ENCODE results near the gene PLET1.

The PLET1 gene

GRCh38 chr11:112280268-112281126, 19.8 kb upstream of the PLET1 start:
- peak; percentile 82 for DNase-seq

DNA sequence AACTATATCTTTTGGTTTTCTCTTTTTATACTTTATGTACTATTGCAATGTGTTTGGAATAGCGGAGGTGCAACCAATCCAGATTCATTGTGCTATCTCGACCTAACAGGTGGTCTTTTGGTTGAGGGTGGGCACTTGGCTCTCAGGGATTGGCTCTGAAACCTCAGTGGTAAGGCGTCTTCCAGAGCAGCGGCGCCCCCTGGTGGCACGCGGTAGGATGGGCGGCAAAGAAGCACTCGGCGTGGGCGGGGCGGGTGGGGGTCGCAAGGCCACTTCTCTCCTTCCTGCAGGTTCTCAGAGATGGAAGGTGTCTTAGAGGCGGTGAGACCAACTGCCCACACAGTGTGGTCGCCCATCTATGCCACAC, 19.2 kb upstream of the PLET1 start:
- peak; percentile 56 for DNase-seq

GRCh38 chr11:112278803-112279202, 18.1 kb upstream of the PLET1 start:
- no peak for DNase-seq

DNA sequence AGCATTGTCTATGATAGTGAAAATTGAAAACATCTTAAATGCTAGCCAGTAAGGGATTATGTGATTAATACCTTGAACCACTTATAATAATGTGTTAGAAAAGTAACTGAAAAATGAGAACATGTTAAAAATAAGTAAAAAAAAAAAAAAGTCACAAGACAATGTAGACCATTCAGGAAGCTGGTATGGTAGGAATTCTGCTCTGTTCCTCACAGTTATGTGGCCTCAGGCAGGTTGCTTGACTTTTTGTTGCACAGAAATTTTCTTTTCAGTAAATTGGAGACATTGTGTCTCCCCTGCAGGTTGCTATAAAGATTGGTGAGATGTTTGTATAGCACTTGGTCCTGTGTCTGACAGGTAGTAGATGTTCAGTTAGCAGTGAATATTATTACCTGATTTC, 17.3 kb upstream of the PLET1 start:
- no peak for DNase-seq

DNA sequence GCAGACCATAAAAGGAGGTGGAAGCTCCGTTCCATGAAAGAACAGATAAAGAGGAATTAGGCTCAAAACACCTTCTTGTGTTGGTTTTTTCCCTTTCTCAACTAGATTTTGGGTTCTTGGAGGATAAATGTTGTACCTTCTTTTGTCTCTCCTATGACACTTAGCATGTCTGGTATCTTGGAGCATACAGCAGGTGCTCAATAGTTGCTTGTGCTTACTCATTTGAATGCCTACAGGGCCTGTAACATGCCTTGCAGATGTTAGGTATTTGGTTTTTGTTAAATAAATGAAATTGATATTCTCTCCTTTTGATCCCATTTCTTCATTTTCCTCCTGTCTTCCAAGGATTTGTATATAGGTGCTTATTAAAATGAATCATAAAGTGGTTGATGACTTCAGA, 16.4 kb upstream of the PLET1 start:
- DNase-seq, result no peak

- no peak for DNase-seq
These were observed 13.5 kb upstream of the PLET1 start for GRCh38 chr11:112274007-112274783.

GRCh38 chr11:112273066-112273465, 12.4 kb upstream of the PLET1 start:
- no peak for DNase-seq

DNA sequence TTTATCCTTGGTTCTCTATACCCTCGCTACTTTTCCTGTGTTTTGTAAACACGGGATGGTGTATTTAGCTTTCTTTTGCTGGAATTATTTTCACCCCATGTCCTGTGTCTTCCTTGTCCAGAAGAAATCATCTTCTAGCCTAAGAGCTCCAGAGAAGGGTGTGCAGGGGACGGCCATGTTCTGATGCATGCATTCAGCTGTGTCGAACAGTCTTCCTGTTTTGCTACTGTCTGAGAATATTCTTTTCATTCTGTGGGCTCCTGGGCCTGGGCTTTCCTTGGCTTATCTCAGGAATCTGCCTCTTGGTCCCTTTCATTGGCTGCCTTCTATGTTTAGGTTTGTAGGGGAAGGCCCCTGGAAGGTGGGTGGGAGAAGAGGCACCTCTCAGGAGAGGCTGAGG, 10.6 kb upstream of the PLET1 start:
- DNase-seq, result no peak

DNA sequence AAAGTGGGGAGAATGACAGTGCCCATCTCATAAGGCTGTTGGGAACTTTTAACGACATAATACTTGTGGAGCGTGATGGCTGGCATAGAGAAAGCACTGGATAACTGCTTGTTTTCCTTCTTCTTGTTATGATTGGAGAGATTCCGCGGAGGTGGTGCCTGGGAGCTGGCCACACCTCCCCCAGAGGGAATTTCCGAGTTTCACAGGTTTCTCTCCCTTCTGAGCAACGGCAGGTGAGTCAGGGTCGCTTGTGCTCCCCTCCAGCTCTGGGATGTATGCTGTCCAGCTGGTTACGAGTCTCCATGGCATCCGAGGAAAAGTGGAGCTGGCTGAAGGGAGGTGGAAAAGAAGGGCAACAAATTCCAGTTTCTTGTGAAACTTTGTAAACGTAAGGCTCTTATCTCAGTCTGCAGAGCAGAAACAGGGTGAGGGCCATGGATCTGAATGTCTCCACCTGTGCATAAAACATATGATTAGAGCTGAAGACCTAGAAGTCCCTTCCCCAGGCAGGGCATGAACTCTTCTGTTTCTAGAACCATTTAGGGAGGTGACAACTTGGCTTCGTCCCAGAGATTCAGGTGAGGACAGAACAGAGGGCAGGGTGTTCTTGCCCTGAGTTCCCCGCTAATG, 10.0 kb upstream of the PLET1 start:
- no peak for DNase-seq

- DNase-seq, result no peak
These were observed 8.5 kb upstream of the PLET1 start for GRCh38 chr11:112269139-112269538.

- no peak for DNase-seq
These were observed 7.7 kb upstream of the PLET1 start for GRCh38 chr11:112268406-112268805.

GRCh38 chr11:112267188-112267591, 6.5 kb upstream of the PLET1 start:
- DNase-seq, result no peak

- no peak for DNase-seq
These were observed 5.7 kb upstream of the PLET1 start for GRCh38 chr11:112266410-112266778.

GRCh38 chr11:112265659-112266409, 5.2 kb upstream of the PLET1 start:
- DNase-seq, result no peak

- peak; percentile 26 for DNase-seq
These were observed 5.5 kb downstream of the PLET1 start for GRCh38 chr11:112255067-112255720.

DNA sequence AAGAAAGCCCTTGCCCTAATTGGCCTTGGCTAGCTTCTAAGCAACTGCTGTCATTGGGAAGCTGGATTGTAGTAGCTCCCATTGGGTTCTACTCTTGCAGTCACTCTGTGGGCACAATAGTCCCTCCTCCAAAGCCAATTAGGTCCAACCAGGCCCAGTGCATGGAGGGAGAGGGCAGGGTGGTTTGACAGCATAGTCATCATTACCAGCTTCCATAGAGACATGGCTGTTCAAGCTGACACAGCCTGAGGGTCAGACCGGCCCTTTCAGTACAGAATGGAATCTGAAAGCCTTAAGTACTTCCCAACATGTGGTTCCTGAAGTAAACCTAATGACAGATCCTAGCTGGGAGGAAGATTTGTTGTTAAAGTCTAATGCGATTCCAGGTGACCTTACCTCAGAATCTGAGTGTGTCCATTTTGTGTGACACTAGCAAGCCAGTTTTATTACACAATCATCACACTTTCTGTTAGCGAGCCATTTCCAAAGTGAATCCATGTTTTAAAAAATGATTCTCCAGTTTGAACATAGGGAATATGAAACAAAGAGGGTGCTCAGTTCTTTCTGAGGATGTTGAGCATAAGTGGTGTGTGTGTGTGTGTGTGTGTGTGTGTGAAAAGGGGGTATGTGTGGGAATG, 6.9 kb downstream of the PLET1 start:
- no peak for DNase-seq

DNA sequence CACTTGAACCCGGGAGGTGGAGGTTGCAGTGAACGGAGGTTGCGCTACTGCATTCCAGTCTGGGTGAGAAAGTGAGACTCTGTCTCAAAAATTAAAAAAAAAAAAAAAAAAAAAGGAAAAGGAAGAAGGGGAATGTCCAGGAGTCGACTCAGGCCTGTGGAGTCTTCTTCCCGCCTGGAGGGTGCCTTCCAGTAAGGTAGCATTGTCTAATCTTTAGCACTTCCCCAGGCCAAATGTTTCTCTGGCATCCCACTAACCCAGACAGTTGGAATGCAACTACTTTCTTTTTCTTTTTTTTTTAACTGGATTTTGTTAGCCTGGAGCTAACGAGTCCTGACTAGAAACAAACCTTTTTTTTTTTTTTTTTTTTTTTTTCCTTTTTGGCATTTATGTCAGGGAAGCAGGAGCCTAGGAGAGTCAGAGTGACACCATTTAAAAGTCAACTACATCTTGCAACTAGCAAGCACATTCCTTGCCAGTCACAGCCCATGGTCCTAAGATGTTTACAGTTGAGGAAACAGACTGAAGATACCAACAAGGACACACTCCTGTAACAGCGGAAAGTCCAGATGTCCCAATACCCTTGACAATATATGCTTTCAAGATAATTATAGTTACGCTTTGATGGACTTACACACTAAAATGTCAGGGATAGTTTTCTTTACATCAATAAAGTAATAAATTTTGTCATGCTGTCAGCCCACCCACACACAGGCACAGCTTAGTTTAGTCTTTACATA, 10.6 kb downstream of the PLET1 start:
- peak; percentile 23 for DNase-seq

DNA sequence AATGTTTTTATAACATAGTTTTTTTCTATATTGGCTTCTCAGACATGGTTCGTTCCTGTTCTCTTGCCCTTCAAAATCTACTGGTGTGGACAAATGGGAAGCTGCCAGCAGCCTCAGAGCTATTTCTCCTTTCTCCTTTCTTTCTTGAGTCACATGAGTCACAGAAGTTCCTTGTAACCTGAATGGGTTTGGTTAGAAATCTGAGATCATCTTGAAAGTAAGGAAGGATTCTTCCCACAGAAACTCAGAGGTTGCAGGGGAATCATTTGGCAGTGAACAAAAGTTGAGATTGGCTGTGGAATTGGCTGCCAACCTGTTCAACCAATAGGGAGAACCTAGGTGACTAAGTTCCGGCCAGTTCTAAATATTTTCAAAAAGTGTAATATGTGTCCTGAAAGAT, 12.5 kb downstream of the PLET1 start:
- DNase-seq, result peak; percentile 60

- no peak for DNase-seq
These were observed 13.5 kb downstream of the PLET1 start for GRCh38 chr11:112247201-112247600.

DNA sequence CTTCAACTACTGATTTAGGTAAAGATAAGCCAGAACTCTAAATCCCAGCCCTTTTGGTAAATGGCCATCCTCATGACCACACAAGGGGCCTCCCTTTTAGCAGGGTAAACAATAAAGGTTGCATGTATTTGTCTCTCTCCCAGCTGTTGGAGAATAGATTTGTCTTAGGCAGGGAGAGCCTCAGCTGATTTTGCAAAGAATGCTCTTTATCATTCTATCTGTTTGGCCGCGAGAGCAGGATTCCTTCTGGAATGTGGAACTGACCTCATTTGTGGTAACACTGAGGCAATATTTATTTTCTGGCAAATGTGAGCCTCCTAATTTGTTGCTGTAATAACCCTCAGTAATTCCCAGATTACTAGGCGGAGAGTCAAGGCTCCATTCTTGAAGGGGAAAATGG, 19.2 kb downstream of the PLET1 start:
- DNase-seq, result no peak

GRCh38 chr11:112238041-112238440, 22.6 kb downstream of the PLET1 start:
- no peak for DNase-seq

Measured in inflammatory macrophage treated with lipopolysaccharide for 4 hours (primary cell).